OCI-LY1 (cell line): ENCODE measurements around the gene RALB.

Experiments used
- CTCF ChIP-seq: fragments of 200-600 bp; sonication (generic), shearing (Covaris generic); IDR thresholded peaks from 2 replicates; pipeline ENCODE4 v1.5.1; 2017; ENCODE audit warnings: mild to moderate bottlenecking, antibody characterized with exemption, low read length, moderate library complexity, mixed read lengths
- EZH2 ChIP-seq: fragments of 200-600 bp; sonication (generic), shearing (Covaris generic); IDR thresholded peaks from 2 replicates; pipeline ENCODE4 v1.8.0; 2017; ENCODE audit warnings: borderline replicate concordance, mixed run types, mild to moderate bottlenecking, antibody characterized with exemption, low read length, moderate library complexity, mixed read lengths

GRCh38 chr2:120228503-120228902 lies 24.1 kb upstream of the RALB start:
- peak; percentile 72 for TF ChIP-seq CTCF
- no peak for TF ChIP-seq EZH2
